Adrenal gland (tissue), 12 donors: ENCODE results near the gene ZBTB44. TPM values are rescaled to one million over a fixed set of nuclear protein-coding genes. Genes with fewer than 3 reads are reported as not detected.

ENCODE experiments used
- DNase-seq, 7 donors: peaks; one replicate each; pipeline ENCODE4 v3.0.0-alpha.2; 2019 to 2020
- H3K27ac ChIP-seq, 5 donors: fragments of 200-600 bp; sonication (generic) in 4 of 5; 1 replicate in 3 of 5; 2 replicates in 2 of 5; pipeline versions ENCODE4 v1.5.1 to v1.8.0; 2016 to 2020; ENCODE audit warnings: mild to moderate bottlenecking in 1 of 5
- H3K27me3 ChIP-seq: fragments of 200-600 bp; 2 replicates; pipeline ENCODE4 v1.8.0; 2021
- H3K36me3 ChIP-seq, 2 donors: fragments of 200-600 bp; replicated peaks in 1 of 2; 1 replicate in 1 of 2; 2 replicates in 1 of 2; pipeline versions ENCODE4 v1.5.1 to v1.8.0; 2018 to 2022
- H3K4me1 ChIP-seq, 2 donors: fragments of 200-600 bp; replicated peaks in 1 of 2; 1 replicate in 1 of 2; 2 replicates in 1 of 2; pipeline versions ENCODE4 v1.5.1 to v1.8.0; 2018 to 2021
- H3K4me3 ChIP-seq, 4 donors: fragments of 200-600 bp; sonication (generic) in 3 of 4; one replicate each; pipeline ENCODE4 v1.5.1; 2016 to 2018
- H3K9me3 ChIP-seq, 3 donors: fragments of 200-600 bp; sonication (generic) in 1 of 3; replicated peaks in 1 of 3; 1 replicate in 2 of 3; 2 replicates in 1 of 3; pipeline versions ENCODE4 v1.5.1 to v1.8.0; 2016 to 2021
- POLR2A ChIP-seq, 2 donors: fragments of 450-650 bp; IDR thresholded peaks; one replicate each; pipeline ENCODE4 v1.6.1; 2017; ENCODE audit warnings: antibody characterized with exemption in 2 of 2, mild to moderate bottlenecking in 2 of 2, moderate library complexity in 1 of 2
- whole genome bisulfite sequencing, 4 donors: extraction: QIAGEN DNeasy Blood & Tissue Kit in 2 of 4; methylation state at CpG; one replicate each; pipeline versions ENCODE4 v1.1.5 to v1.1.7; 2013 to 2017; 5-methylcytosine and 5-hydroxymethylcytosine counted together
- intact Hi-C, 2 donors: fragments of 100-400 bp; cut with DNase I; formaldehyde crosslinking; loops; one replicate each; pipeline versions ENCODE4 v1.14.1 to v1.15.0; 2022 to 2023
- polyA plus RNA-seq, 3 donors: library from polyadenylated mRNA; stranded (reverse); fragments of 200-250 nt in 2 of 3; fragments of 350-450 nt in 1 of 3; fragmentation: Illumina TruSeq in 1 of 3; extraction: RNeasy Lipid Tissue Mini Kit (QIAGEN cat#74804) in 1 of 3; gene quantifications; one replicate each; pipeline ENCODE4 v1.2.3, GENCODE V29; 2013 to 2014
- small RNA-seq, 2 donors: library from RNA; depleted of rRNA; stranded (forward); fragments of <200 nt; gene quantifications; one replicate each; pipeline ENCODE3, GENCODE V24; 2016
- total RNA-seq, 9 donors: library from RNA; depleted of rRNA in 4 of 9; stranded (reverse); fragments of >200 nt in 4 of 9; fragments of 120-200 nt in 1 of 9; fragmentation: NEBNext Ultra II Directional in 1 of 9; extraction: Animal tissue kit (Norgen Biotek cat#: 25700) in 1 of 9; gene quantifications; one replicate each; pipeline versions ENCODE4 v1.1.0 to v1.2.4, GENCODE V29; 2013 to 2023
- TF ChIP-seq, protein P1 (sequence below), 6 experiments: fragments of 450-650 bp in 4 of 6; fragments of 200-600 bp in 2 of 6; sonication (generic) in 1 of 6; IDR thresholded peaks; 1 replicate in 5 of 6; 2 replicates in 1 of 6; pipeline versions ENCODE4 v1.5.1 to v1.8.0; 2016 to 2021; ENCODE audit warnings: antibody characterized with exemption in 6 of 6, mild to moderate bottlenecking in 2 of 6, moderate library complexity in 1 of 6
- donor health status: healthy with polysubstance abuse.
- donor health status: Bipolar disorder and iron deficiency.
- donor health status: DM: yes; HTN: yes; CAD: no.
- donor health status: DM: no; HTN: no; CAD: no.
- donor health status: DM: no; HTN: no; CAD: no.
- donor health status: DM: yes; HTN: yes; CAD: no.

The ZBTB44 gene
- total and polyA plus RNA-seq, 12 donors: 10.1 to 94.3 (median 39.6) TPM

DNA sequence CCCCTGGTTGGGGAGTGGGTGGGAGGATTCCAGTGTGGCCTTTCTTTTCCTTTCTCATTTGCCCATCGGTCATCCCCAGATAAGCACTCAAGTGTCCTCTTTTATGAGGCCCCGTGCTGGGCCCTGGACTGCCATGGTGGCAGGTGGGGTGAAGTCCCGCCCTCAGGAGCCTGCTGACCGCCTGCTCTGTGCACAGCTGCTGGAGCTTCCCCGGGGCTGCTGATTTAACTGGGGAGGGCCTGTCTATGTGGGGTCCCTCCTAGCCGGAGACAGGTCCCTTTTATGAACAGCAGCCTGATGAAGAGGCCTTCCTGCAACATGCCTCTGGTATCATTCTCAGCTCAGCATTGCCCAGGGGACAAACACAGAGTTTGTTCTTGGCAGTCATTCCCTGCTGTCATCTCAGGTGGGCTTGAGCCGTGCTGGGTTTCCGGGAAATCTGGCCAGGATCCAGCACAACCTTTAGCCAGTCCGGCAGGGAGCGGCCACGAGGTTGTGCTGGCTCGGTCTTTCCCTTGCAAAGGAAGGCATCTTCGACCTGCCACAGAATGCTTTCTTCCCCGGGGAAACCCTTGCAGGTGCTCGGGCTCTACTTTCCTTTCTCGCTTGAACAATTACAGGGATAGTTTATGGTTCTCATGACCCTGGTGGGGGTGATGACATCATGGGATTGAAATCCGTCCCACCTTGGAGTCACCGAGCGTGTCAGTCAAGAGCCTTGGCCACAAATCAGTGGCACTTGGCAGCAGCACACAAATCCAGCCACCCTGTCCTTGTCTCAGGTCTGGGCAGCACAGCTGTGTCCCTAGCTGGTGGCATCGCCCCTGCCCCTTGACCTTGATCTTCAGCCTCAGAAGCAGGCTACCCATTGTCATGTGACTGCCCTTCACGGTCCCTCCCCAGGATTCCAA, 135.1 kb downstream of the ZBTB44 start:
- H3K27ac ChIP-seq: peak overlapping the region in 4 of 5 donors; percentile 65 to 94 (median 78)
- intact Hi-C loops: no loop called here
- no peaks in the 10 kb centered on the region for H3K27me3 ChIP-seq

DNA sequence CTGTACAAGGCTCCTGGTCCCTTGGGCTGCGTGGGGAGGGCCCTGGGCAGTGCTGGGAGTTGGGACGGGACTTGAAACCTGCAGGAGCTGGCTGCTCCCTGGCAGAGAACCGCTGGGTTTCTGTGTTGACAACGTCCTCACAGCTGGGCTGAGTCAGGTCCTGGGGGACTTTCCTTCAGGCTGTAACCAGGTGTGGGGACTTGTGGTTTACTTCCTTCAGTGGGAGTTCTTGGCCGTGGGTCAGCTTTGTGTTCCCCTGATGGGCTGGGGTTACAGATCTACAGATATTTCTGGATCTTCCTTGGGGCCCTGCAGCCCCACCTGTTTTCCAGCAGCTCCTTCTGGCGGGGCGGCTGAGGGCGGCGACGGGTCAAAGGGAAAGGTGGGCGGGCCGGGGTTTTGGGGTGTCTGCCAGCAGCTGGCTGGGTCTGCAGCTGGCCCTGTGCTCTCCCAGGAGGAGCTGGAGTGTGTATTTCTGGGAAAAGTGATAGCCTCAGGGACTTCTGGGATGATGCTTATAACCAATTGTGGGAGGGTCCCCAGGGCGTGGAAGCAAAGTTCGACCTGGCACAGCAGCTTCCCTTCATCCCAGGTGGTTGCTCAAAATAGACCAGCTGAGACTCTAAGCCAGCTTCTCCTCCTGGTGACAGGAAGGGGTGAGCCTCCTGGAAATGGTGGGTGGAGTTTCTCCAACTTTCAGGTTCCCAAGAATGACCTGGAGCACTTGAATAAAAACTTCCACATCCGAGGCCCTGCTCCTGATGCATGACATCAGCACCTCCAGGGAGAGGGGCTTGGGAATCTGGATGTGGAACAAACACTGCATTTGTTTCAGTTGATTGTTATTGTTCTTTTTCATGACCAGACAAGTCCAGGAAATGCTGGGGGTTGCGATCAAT, 136.0 kb downstream of the ZBTB44 start:
- H3K27me3 ChIP-seq: no peaks in the 10 kb centered on the region
- no peak overlapping the region for H3K4me3 ChIP-seq
- 76 to 87% (median 80%) methylated on average over 13 to 16 of the region's 16 CpGs for WGBS, 4 donors
- no peak for DNase-seq
- peaks cover 27 to 28% of the 10 kb centered on the region in 2 donors for H3K4me1 ChIP-seq
- no peaks in the 10 kb centered on the region for H3K9me3 ChIP-seq
- H3K36me3 ChIP-seq: no peaks in the 10 kb centered on the region
- TF ChIP-seq, protein P1, sequence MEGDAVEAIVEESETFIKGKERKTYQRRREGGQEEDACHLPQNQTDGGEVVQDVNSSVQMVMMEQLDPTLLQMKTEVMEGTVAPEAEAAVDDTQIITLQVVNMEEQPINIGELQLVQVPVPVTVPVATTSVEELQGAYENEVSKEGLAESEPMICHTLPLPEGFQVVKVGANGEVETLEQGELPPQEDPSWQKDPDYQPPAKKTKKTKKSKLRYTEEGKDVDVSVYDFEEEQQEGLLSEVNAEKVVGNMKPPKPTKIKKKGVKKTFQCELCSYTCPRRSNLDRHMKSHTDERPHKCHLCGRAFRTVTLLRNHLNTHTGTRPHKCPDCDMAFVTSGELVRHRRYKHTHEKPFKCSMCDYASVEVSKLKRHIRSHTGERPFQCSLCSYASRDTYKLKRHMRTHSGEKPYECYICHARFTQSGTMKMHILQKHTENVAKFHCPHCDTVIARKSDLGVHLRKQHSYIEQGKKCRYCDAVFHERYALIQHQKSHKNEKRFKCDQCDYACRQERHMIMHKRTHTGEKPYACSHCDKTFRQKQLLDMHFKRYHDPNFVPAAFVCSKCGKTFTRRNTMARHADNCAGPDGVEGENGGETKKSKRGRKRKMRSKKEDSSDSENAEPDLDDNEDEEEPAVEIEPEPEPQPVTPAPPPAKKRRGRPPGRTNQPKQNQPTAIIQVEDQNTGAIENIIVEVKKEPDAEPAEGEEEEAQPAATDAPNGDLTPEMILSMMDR (IDR thresholded peaks at IDR 0.05): no peak
- no peak for TF ChIP-seq POLR2A (IDR thresholded peaks at IDR 0.05)
- H3K27ac ChIP-seq: peak overlapping the region in 1 of 5 donors; percentile 6
- intact Hi-C loops: no loop called here

More for the DNA sequence above, 135.1 kb downstream of the ZBTB44 start:
- peak; percentile 50 to 73 (median 62) for DNase-seq
- H3K9me3 ChIP-seq: no peaks in the 10 kb centered on the region
- H3K36me3 ChIP-seq: no peaks in the 10 kb centered on the region
- TF ChIP-seq, protein P1 (IDR thresholded peaks at IDR 0.05): no peak
- no peak for TF ChIP-seq POLR2A (IDR thresholded peaks at IDR 0.05)
- WGBS, 4 donors: 57 to 67% (median 60%) methylated on average over 14 to 21 of the region's 21 CpGs
- H3K4me3 ChIP-seq: no peak overlapping the region
- H3K4me1 ChIP-seq: peaks cover 27 to 28% of the 10 kb centered on the region in 2 donors

DNA sequence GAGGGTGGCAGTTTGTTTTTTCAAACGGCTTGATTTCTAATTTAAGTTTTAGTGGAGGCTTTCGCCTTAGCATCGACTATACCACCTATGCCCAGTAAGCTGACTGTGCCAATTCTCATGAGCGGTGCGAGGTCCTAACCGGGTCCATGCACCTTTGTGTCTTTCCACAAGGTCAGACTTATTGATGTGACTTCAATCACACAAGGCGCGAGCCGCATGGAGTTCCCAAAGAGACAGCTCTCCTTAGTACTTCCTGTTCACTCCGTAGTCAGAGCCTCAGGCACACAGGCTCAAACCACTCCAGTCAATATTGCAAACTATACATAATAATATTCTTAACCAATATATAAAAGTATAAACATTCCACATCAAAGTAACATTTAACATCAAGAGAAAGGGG, 136.9 kb downstream of the ZBTB44 start:
- DNase-seq: no peak

More for the DNA sequence above, 136.9 kb downstream of the ZBTB44 start:
- Histone ChIP-seq H3K36me3 (no peaks in the 10 kb centered on the region), H3K27me3 (no peaks in the 10 kb centered on the region), H3K4me1 (peaks cover 27 to 28% of the 10 kb centered on the region in 2 donors), H3K27ac (no peak overlapping the region), H3K9me3 (no peaks in the 10 kb centered on the region), H3K4me3 (no peak overlapping the region)
- TF ChIP-seq, protein P1 (IDR thresholded peaks at IDR 0.05): no peak
- TF ChIP-seq POLR2A (IDR thresholded peaks at IDR 0.05): no peak
- intact Hi-C loops: no loop called here
- WGBS, 4 donors: 89 to 92% (median 90%) methylated on average over 10 of the region's 10 CpGs

Small RNA genes within 50 kb of the gene (small RNA-seq; reads per million reads assigned to genes)
- 0 reads per million in 2 donors for gene RN7SL778P

Other genes starting within 250 kb of the ZBTB44 start
- gene APLP2, start 245.0 kb downstream of the ZBTB44 start, total RNA-seq: 100 to 1,000 TPM; 210 to 374 (median 296) TPM
- gene APLP2, start 245.0 kb downstream of the ZBTB44 start, polyA plus RNA-seq: 100 to 1,000 TPM in 1 of 3 donors, 10 to 100 TPM in 2; 85.0 to 237 (median 95.6) TPM
- gene ST14, start 155.1 kb downstream of the ZBTB44 start, total RNA-seq: 10 to 100 TPM in 5 of 9 donors, 1 to 10 TPM in 3, under 1 TPM in 1; 0.17 to 41.0 (median 11.4) TPM
- 10 to 100 TPM in 1 of 3 donors, 1 to 10 TPM in 2; 3.0 to 13.4 (median 3.4) TPM for gene ST14, start 155.1 kb downstream of the ZBTB44 start, polyA plus RNA-seq
- gene ADAMTS8, start 113.7 kb upstream of the ZBTB44 start, total RNA-seq: under 1 TPM in 6 of 9 donors, not detected in 3; 0.06 to 0.32 (median 0.13) TPM
- gene ADAMTS8, start 113.7 kb upstream of the ZBTB44 start, polyA plus RNA-seq: 1 to 10 TPM in 1 of 3 donors, under 1 TPM in 2; 0.09 to 1.4 (median 0.48) TPM
- gene ADAMTS15, start 133.7 kb upstream of the ZBTB44 start, total RNA-seq: 1 to 10 TPM; 1.4 to 3.0 (median 2.1) TPM
- 1 to 10 TPM in 2 of 3 donors, under 1 TPM in 1; 0.68 to 3.7 (median 3.4) TPM for gene ADAMTS15, start 133.7 kb upstream of the ZBTB44 start, polyA plus RNA-seq